Measurements from ENCODE around the gene CDR2L.

The CDR2L gene

GRCh38 chr17:74951680-74952421, 35.6 kb upstream of the CDR2L start:
- no peak overlapping the region for H3K4me3 Mint-ChIP-seq
- H3K4me1 Mint-ChIP-seq, result no peaks in the 10 kb centered on the region
- peaks cover 65% of the 10 kb centered on the region for H3K27me3 Mint-ChIP-seq (ENCODE audit: low read depth)
- H3K27ac Mint-ChIP-seq, result no peak overlapping the region
- no peak for TF ChIP-seq CTCF (IDR thresholded peaks at IDR 0.05; ENCODE audit: unreplicated experiment in 3 of 3)
- no peaks in the 10 kb centered on the region for H3K9me3 Mint-ChIP-seq
- H3K36me3 Mint-ChIP-seq (ENCODE audit: low read depth), result no peaks in the 10 kb centered on the region

GRCh38 chr17:74952431-74953133, 34.9 kb upstream of the CDR2L start:
- Mint-ChIP-seq H3K9me3 (no peaks in the 10 kb centered on the region), H3K4me1 (no peaks in the 10 kb centered on the region), H3K36me3 (ENCODE audit: low read depth) (no peaks in the 10 kb centered on the region), H3K27ac (no peak overlapping the region), H3K27me3 (ENCODE audit: low read depth) (peaks cover 64% of the 10 kb centered on the region), H3K4me3 (no peak overlapping the region)
- TF ChIP-seq CTCF (IDR thresholded peaks at IDR 0.05; ENCODE audit: unreplicated experiment in 3 of 3), result no peak

- no peaks in the 10 kb centered on the region for H3K9me3 Mint-ChIP-seq
- no peak for TF ChIP-seq CTCF (IDR thresholded peaks at IDR 0.05; ENCODE audit: unreplicated experiment in 3 of 3)
These were observed 34.2 kb upstream of the CDR2L start for GRCh38 chr17:74953134-74953687.

GRCh38 chr17:74954115-74954514, 33.3 kb upstream of the CDR2L start:
- Mint-ChIP-seq H3K27me3 (ENCODE audit: low read depth) (peaks cover 61% of the 10 kb centered on the region), H3K4me3 (no peak overlapping the region), H3K36me3 (ENCODE audit: low read depth) (no peaks in the 10 kb centered on the region), H3K9me3 (no peaks in the 10 kb centered on the region), H3K27ac (no peak overlapping the region), H3K4me1 (no peaks in the 10 kb centered on the region)
- no peak for TF ChIP-seq CTCF (IDR thresholded peaks at IDR 0.05; ENCODE audit: unreplicated experiment in 3 of 3)

More at GRCh38 chr17:74953134-74953687, 34.2 kb upstream of the CDR2L start:
- no peaks in the 10 kb centered on the region for H3K4me1 Mint-ChIP-seq
- H3K4me3 Mint-ChIP-seq, result no peak overlapping the region
- H3K36me3 Mint-ChIP-seq (ENCODE audit: low read depth), result no peaks in the 10 kb centered on the region
- H3K27ac Mint-ChIP-seq, result no peak overlapping the region
- peaks cover 64% of the 10 kb centered on the region for H3K27me3 Mint-ChIP-seq (ENCODE audit: low read depth)

- Mint-ChIP-seq H3K27me3 (ENCODE audit: low read depth) (peaks cover 66% of the 10 kb centered on the region), H3K4me1 (no peaks in the 10 kb centered on the region), H3K36me3 (ENCODE audit: low read depth) (no peaks in the 10 kb centered on the region), H3K9me3 (no peaks in the 10 kb centered on the region), H3K4me3 (no peak overlapping the region), H3K27ac (no peak overlapping the region)
- TF ChIP-seq CTCF (IDR thresholded peaks at IDR 0.05; ENCODE audit: unreplicated experiment in 3 of 3), result no peak
These were observed 32.6 kb upstream of the CDR2L start for GRCh38 chr17:74954665-74955421.

Measured in nephron (organoid).